ENCODE results near the gene FAIM2. TPM values are rescaled to one million over a fixed set of nuclear protein-coding genes. Genes with fewer than 3 reads are reported as not detected.

Gene FAIM2
- total and polyA plus RNA-seq, 2 experiments from 2014 or later, result 0.61 to 2.0 TPM

- TF ChIP-seq ETS1 (IDR thresholded peaks at IDR 0.05) (no peak), REST (IDR thresholded peaks at IDR 0.05; ENCODE audit: unreplicated experiment) (no peak), JUNB (IDR thresholded peaks at IDR 0.05; ENCODE audit: unreplicated experiment) (no peak), ZNF114 (CRISPR knock-in tag; IDR thresholded peaks at IDR 0.05) (no peak), EZH2phosphoT487 (IDR thresholded peaks at IDR 0.05; ENCODE audit: unreplicated experiment) (no peak), STAT1 (IDR thresholded peaks at IDR 0.05; ENCODE audit: unreplicated experiment) (no peak), POLR2AphosphoS5 (IDR thresholded peaks at IDR 0.05; ENCODE audit: low read depth) (no peak), ZNF331 (CRISPR knock-in tag; IDR thresholded peaks at IDR 0.05; ENCODE audit: low read depth) (no peak), CTCF (conservative IDR thresholded peaks at IDR 0.05; ENCODE audit: low read depth in 2 of 2) (no peak), CREB1 (CRISPR knock-in tag; IDR thresholded peaks at IDR 0.05; ENCODE audit: low read depth) (no peak), EZH2 (IDR thresholded peaks at IDR 0.05; ENCODE audit: low read depth, unreplicated experiment) (no peak)
Measured at GRCh38 chr12:49937639-49938300, 34.1 kb upstream of the FAIM2 start (continued).

- H3F3A ChIP-seq (replicated peaks; ENCODE audit: low read depth), result no peaks in the 10 kb centered on the region
- 0 out of 2 replicates have a peak, but pooled peaks cover 3% of the 10 kb centered on the region for H3K9me2 ChIP-seq (ENCODE audit: insufficient read depth)
- no peak overlapping the region for H3K4me2 ChIP-seq
- Mint-ChIP-seq H3K27ac (no peak overlapping the region), H3K9me3 (no peaks in the 10 kb centered on the region), H3K4me1 (peaks cover 11% of the 10 kb centered on the region), H3K4me3 (no peak overlapping the region), H3K27me3 (ENCODE audit: insufficient read depth, low read depth, poor library complexity) (no peaks in the 10 kb centered on the region), H3K36me3 (ENCODE audit: low read depth) (no peaks in the 10 kb centered on the region)
- H3K27ac ChIP-seq (ENCODE audit: low read depth), result no peak overlapping the region
- no peak overlapping the region for H2AFZ ChIP-seq
- no peaks in the 10 kb centered on the region for H3K27me3 ChIP-seq (ENCODE audit: insufficient read depth)
- no peaks in the 10 kb centered on the region for H3K79me2 ChIP-seq (replicated peaks; ENCODE audit: insufficient read depth)
- no peak overlapping the region for H3K4me3 ChIP-seq
- DNase-seq (ENCODE audit: low spot score) (no peak), ATAC-seq (no peak)
- H4K20me1 ChIP-seq (replicated peaks; ENCODE audit: insufficient read depth), result no peaks in the 10 kb centered on the region
- H3K4me1 ChIP-seq (ENCODE audit: insufficient read depth), result 0 out of 2 replicates have a peak, but pooled peaks cover 3% of the 10 kb centered on the region
- no peaks in the 10 kb centered on the region for H3K36me3 ChIP-seq (ENCODE audit: insufficient read depth)
- TF ChIP-seq JUNB (IDR thresholded peaks at IDR 0.05; ENCODE audit: unreplicated experiment) (no peak), EZH2phosphoT487 (IDR thresholded peaks at IDR 0.05; ENCODE audit: unreplicated experiment) (no peak), CTCF (conservative IDR thresholded peaks at IDR 0.05; ENCODE audit: low read depth in 2 of 2) (no peak), STAT1 (IDR thresholded peaks at IDR 0.05; ENCODE audit: unreplicated experiment) (no peak)
Measured at GRCh38 chr12:49936925-49937324, 33.2 kb upstream of the FAIM2 start.

Measured in GM23338 (cell line).